Liver (tissue), 9 donors: Measurements from ENCODE around the gene RASAL1. TPM values are rescaled to one million over a fixed set of nuclear protein-coding genes. Genes with fewer than 3 reads are reported as not detected.

Experiments used
- DNase-seq: peaks from one replicate; pipeline ENCODE4 v3.0.0-alpha.2; 2017; ENCODE audit warnings: low spot score
- H3K27ac ChIP-seq, 2 donors: one replicate each; pipeline ENCODE4 v1.7.0; 2013; ENCODE audit warnings: inconsistent platforms in 2 of 2, low read length in 2 of 2, control low read depth in 1 of 2, low read depth in 1 of 2, mild to moderate bottlenecking in 1 of 2
- H3K27me3 ChIP-seq, 4 donors: one replicate each; pipeline versions ENCODE4 v1.6.1 to v1.7.0; 2013; ENCODE audit warnings: low read length in 3 of 4, inconsistent platforms in 1 of 4, mild to moderate bottlenecking in 1 of 4, moderate library complexity in 1 of 4; ENCODE audit not compliant: control insufficient read depth in 4 of 4, insufficient read depth in 4 of 4
- H3K36me3 ChIP-seq, 4 donors: one replicate each; pipeline versions ENCODE4 v1.6.1 to v1.7.0; 2013; ENCODE audit warnings: low read length in 3 of 4, mild to moderate bottlenecking in 3 of 4, low read depth in 1 of 4, moderate library complexity in 1 of 4; ENCODE audit not compliant: control insufficient read depth in 4 of 4, insufficient read depth in 3 of 4
- H3K4me1 ChIP-seq, 4 donors: one replicate each; pipeline versions ENCODE4 v1.6.1 to v1.7.0; 2013; ENCODE audit warnings: low read length in 3 of 4, mild to moderate bottlenecking in 3 of 4, moderate library complexity in 1 of 4; ENCODE audit not compliant: control insufficient read depth in 4 of 4, insufficient read depth in 4 of 4
- H3K4me3 ChIP-seq, 3 donors: one replicate each; pipeline versions ENCODE4 v1.6.1 to v1.7.0; 2013; ENCODE audit warnings: low read length in 3 of 3, control low read depth in 1 of 3, low read depth in 1 of 3, mild to moderate bottlenecking in 1 of 3
- H3K9ac ChIP-seq, 2 donors: one replicate each; pipeline ENCODE4 v1.7.0; 2013; ENCODE audit warnings: low read length in 2 of 2, mild to moderate bottlenecking in 2 of 2, moderate library complexity in 2 of 2, control low read depth in 1 of 2, low read depth in 1 of 2
- H3K9me3 ChIP-seq, 4 donors: one replicate each; pipeline versions ENCODE4 v1.6.1 to v1.7.0; 2013; ENCODE audit warnings: low read length in 3 of 4; ENCODE audit not compliant: control insufficient read depth in 4 of 4
- CTCF ChIP-seq: fragments of 150-350 bp; IDR thresholded peaks from 2 replicates; pipeline ENCODE4 v1.5.1; 2017; ENCODE audit warnings: improper control_type of control experiment, low read depth, low read length; ENCODE audit not compliant: missing input control
- MAX ChIP-seq: IDR thresholded peaks from 2 replicates; pipeline ENCODE4 v1.6.1; 2016; ENCODE audit warnings: antibody characterized with exemption
- NR2F2 ChIP-seq: IDR thresholded peaks from 2 replicates; pipeline ENCODE4 v1.6.1; 2016; ENCODE audit warnings: antibody characterized with exemption
- REST ChIP-seq: IDR thresholded peaks from 2 replicates; pipeline ENCODE4 v1.6.1; 2016; ENCODE audit warnings: antibody characterized with exemption, mild to moderate bottlenecking
- WGBS: extraction: QIAGEN DNeasy Blood & Tissue Kit; methylation state at CpG from one replicate; pipeline ENCODE4 v1.1.7; 2013; 5-methylcytosine and 5-hydroxymethylcytosine counted together
- polyA plus RNA-seq, 2 donors: library from polyadenylated mRNA; stranded (reverse) in 1 of 2; unstranded in 1 of 2; fragments of 200-250 nt in 1 of 2; fragments of >200 nt in 1 of 2; fragmentation: Nextera tagmentation in 1 of 2; extraction: Ambion mirVana in 1 of 2; gene quantifications; one replicate each; pipeline versions ENCODE4 v1.2.1 to v1.2.3, GENCODE V29; 2013 to 2015
- total RNA-seq, 2 donors: library from RNA; depleted of rRNA; stranded (reverse); fragments of >200 nt; gene quantifications; one replicate each; pipeline ENCODE4 v1.2.3, GENCODE V29; 2014
- donor health status: healthy.
- donor health status: healthy.
- donor health status: healthy.
- donor health status: healthy.
- donor health status: healthy.

Gene RASAL1, protein sequence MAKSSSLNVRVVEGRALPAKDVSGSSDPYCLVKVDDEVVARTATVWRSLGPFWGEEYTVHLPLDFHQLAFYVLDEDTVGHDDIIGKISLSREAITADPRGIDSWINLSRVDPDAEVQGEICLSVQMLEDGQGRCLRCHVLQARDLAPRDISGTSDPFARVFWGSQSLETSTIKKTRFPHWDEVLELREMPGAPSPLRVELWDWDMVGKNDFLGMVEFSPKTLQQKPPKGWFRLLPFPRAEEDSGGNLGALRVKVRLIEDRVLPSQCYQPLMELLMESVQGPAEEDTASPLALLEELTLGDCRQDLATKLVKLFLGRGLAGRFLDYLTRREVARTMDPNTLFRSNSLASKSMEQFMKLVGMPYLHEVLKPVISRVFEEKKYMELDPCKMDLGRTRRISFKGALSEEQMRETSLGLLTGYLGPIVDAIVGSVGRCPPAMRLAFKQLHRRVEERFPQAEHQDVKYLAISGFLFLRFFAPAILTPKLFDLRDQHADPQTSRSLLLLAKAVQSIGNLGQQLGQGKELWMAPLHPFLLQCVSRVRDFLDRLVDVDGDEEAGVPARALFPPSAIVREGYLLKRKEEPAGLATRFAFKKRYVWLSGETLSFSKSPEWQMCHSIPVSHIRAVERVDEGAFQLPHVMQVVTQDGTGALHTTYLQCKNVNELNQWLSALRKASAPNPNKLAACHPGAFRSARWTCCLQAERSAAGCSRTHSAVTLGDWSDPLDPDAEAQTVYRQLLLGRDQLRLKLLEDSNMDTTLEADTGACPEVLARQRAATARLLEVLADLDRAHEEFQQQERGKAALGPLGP
- total RNA-seq: under 1 TPM; 0.25 to 0.33 TPM
- under 1 TPM; 0.20 to 0.26 TPM for polyA plus RNA-seq

- no peak for TF ChIP-seq NR2F2
- peak; percentile 30 for TF ChIP-seq CTCF
- Histone ChIP-seq H3K36me3 (no peaks in the 10 kb centered on the region), H3K27ac (no peak within 1 kb of the TSS), H3K9ac (no peak within 1 kb of the TSS), H3K9me3 (no peaks in the 10 kb centered on the region), H3K4me3 (peak within 1 kb of the TSS in 1 of 3 donors; percentile 16), H3K27me3 (peaks cover 0 to 5% (median 1%) of the 10 kb centered on the region in 4 donors), H3K4me1 (peaks cover 0 to 4% (median 3%) of the 10 kb centered on the region in 4 donors)
- WGBS: 6% methylated on average over 68 of the region's 68 CpGs
- DNase-seq: peak; percentile 50
Measured at GRCh38 chr12:113135178-113136127, at the start of gene RASAL1. TSS of gene RASAL1 (minus strand) at chr12:113135761. CDS start at chr12:113135462, 299 bp downstream.

DNA sequence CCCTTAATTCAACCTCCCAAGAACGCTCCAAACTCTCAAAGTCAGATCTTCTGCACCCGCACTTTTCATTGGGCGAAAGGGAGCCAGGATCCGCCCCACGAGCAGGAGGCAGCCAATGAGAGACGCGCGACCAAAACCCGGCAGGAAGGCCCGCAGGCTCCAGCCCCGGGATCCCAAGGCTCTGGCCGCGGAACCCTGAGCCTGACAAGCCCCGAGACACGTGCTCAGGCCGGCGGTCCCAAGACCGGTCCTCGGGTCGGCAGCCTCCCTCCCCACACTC lies 49.3 kb upstream of the RASAL1 start:
- peak; percentile 89 for DNase-seq

More for the DNA sequence above, 49.3 kb upstream of the RASAL1 start:
- Histone ChIP-seq H3K27me3 (no peaks in the 10 kb centered on the region), H3K9ac (peak overlapping the region; percentile 51 to 97), H3K4me3 (peak overlapping the region; percentile 79 to 94 (median 81)), H3K36me3 (peaks cover 3 to 9% (median 6%) of the 10 kb centered on the region in 4 donors), H3K27ac (peak overlapping the region; percentile 74 to 98), H3K4me1 (peaks cover 8 to 39% (median 24%) of the 10 kb centered on the region in 4 donors), H3K9me3 (no peaks in the 10 kb centered on the region)
- TF ChIP-seq CTCF (no peak), NR2F2 (no peak), MAX (no peak), REST (no peak)
- WGBS: under 1% methylated on average over 20 of the region's 20 CpGs
